K562 (cell line): ENCODE results near the gene NAPEPLD.
"Not testable (repeated sequence)": the region's sequence is repeated elsewhere in the genome, so short reads cannot be mapped to it uniquely, and the experiment has no call there.

Experiments used
- CTCF ChIP-seq, 3 experiments: IDR thresholded peaks in 2 of 3; conservative IDR thresholded peaks in 1 of 3; 2 replicates each; pipeline ENCODE4 v1.5.1; 2011 to 2012; ENCODE audit warnings: low read length in 3 of 3, mild to moderate bottlenecking in 3 of 3, control low read depth in 2 of 3, improper control_type of control experiment in 1 of 3, inconsistent platforms in 1 of 3, low read depth in 1 of 3, mixed read lengths in 1 of 3, moderate library complexity in 1 of 3; ENCODE audit not compliant: insufficient read depth in 2 of 3
- EZH2 ChIP-seq: IDR thresholded peaks from 2 replicates; pipeline ENCODE4 v1.6.1; 2012; ENCODE audit warnings: low read depth, mild to moderate bottlenecking, inconsistent platforms, low read length, borderline replicate concordance
- MAFK ChIP-seq: IDR thresholded peaks from 2 replicates; pipeline ENCODE4 v1.6.1; 2011; ENCODE audit warnings: low read length, improper control_type of control experiment
- NBN ChIP-seq: fragments of 450-650 bp; IDR thresholded peaks from 2 replicates; pipeline ENCODE4 v1.6.1; 2016; ENCODE audit warnings: low read depth, mild to moderate bottlenecking
- NFE2L1 ChIP-seq: fragments of 450-650 bp; IDR thresholded peaks from 2 replicates; pipeline ENCODE4 v1.6.1; 2016; ENCODE audit warnings: missing genetic modification characterization, low read depth, mild to moderate bottlenecking, missing compliant biosample characterization, moderate library complexity, borderline replicate concordance
- PHF8 ChIP-seq: fragments of 200-600 bp; sonication (generic); IDR thresholded peaks from 2 replicates; pipeline ENCODE4 v1.6.1; 2012; ENCODE audit warnings: mixed run types, mild to moderate bottlenecking, inconsistent platforms, low read length, moderate library complexity, borderline replicate concordance
- TRIM28 ChIP-seq: fragments of 450-650 bp; IDR thresholded peaks from 2 replicates; pipeline ENCODE4 v1.6.1; 2017
- YBX1 ChIP-seq: fragments of 450-650 bp; IDR thresholded peaks from 2 replicates; pipeline ENCODE4 v1.7.1; 2016; ENCODE audit warnings: mild to moderate bottlenecking
- ZBTB26 ChIP-seq: fragments of 450-650 bp; formaldehyde crosslinking; IDR thresholded peaks from 2 replicates; pipeline ENCODE4 v1.4.0; 2022; ENCODE audit warnings: missing genetic modification characterization
- ZNF24 ChIP-seq: fragments of 450-650 bp; IDR thresholded peaks from 2 replicates; pipeline ENCODE4 v1.6.1; 2016
- ZZZ3 ChIP-seq: fragments of 450-650 bp; IDR thresholded peaks from 2 replicates; pipeline ENCODE4 v1.6.1; 2016; ENCODE audit warnings: antibody characterized with exemption, mild to moderate bottlenecking, moderate library complexity

GRCh38 chr7:103144754-103145153 is 4.1 kb downstream of the NAPEPLD start:
- TF ChIP-seq ZBTB26 (CRISPR knock-in tag); TRIM28; CTCF (IDR thresholded peaks at IDR 0.05 in 2 of 3, conservative IDR thresholded peaks at IDR 0.05 in 1 of 3; ENCODE audit: insufficient read depth in 2 of 3, low read depth in 1 of 3, low read length in 3 of 3); EZH2; MAFK; YBX1; PHF8; ZNF24; NBN; NFE2L1 (tag); ZZZ3: not testable (repeated sequence)
